H9 (cell line): Measurements from ENCODE around the gene MTCP1. TPM values are rescaled to one million over a fixed set of nuclear protein-coding genes. Genes with fewer than 3 reads are reported as not detected.
A peak's percentile ranks its signal among the peaks of the same experiment; 100 is the strongest.

Source experiments
- DNase-seq: peaks from one replicate; pipeline ENCODE4 v3.0.0-alpha.2; 2017
- H2AFZ ChIP-seq: one replicate; pipeline ENCODE4 v1.6.1; 2013; ENCODE audit warnings: mild to moderate bottlenecking, low read length, control low read depth, moderate library complexity
- H2AK5ac ChIP-seq: 2 replicates; pipeline ENCODE4 v1.6.1; 2013; ENCODE audit warnings: low read length, control low read depth, mixed read lengths; ENCODE audit not compliant: insufficient read length
- H2BK120ac ChIP-seq: one replicate; pipeline ENCODE4 v1.6.1; 2013; ENCODE audit warnings: low read depth, mild to moderate bottlenecking, low read length, control low read depth, inconsistent platforms; ENCODE audit not compliant: poor library complexity, severe bottlenecking
- H2BK12ac ChIP-seq: 2 replicates; pipeline ENCODE4 v1.6.1; 2013; ENCODE audit warnings: low read length, control low read depth, mixed read lengths, low read depth; ENCODE audit not compliant: insufficient read length
- H2BK15ac ChIP-seq: 2 replicates; pipeline ENCODE4 v1.6.1; 2013; ENCODE audit warnings: low read depth, low read length, control low read depth
- H2BK20ac ChIP-seq: one replicate; pipeline ENCODE4 v1.6.1; 2013; ENCODE audit warnings: low read depth, mild to moderate bottlenecking, low read length, control low read depth, inconsistent platforms; ENCODE audit not compliant: poor library complexity, severe bottlenecking
- H2BK5ac ChIP-seq: 2 replicates; pipeline ENCODE4 v1.6.1; 2013; ENCODE audit warnings: low read length, control low read depth, mixed read lengths; ENCODE audit not compliant: insufficient read length
- H3K14ac ChIP-seq: 2 replicates; pipeline ENCODE4 v1.6.1; 2013; ENCODE audit warnings: low read length, control low read depth; ENCODE audit not compliant: insufficient read depth
- H3K18ac ChIP-seq: 2 replicates; pipeline ENCODE4 v1.6.1; 2013; ENCODE audit warnings: low read depth, mild to moderate bottlenecking, mixed read lengths, low read length, control low read depth; ENCODE audit not compliant: insufficient read length
- H3K23ac ChIP-seq: 2 replicates; pipeline ENCODE4 v1.6.1; 2013; ENCODE audit warnings: low read length, control low read depth, mixed read lengths, low read depth; ENCODE audit not compliant: insufficient read length
- H3K23me2 ChIP-seq: 2 replicates; pipeline ENCODE4 v1.6.1; 2013; ENCODE audit warnings: low read depth, mild to moderate bottlenecking, mixed read lengths, low read length, control low read depth; ENCODE audit not compliant: insufficient read length, poor library complexity, severe bottlenecking
- H3K27ac ChIP-seq: 2 replicates; pipeline ENCODE4 v1.5.1; 2013; ENCODE audit warnings: low read length, control low read depth, mixed read lengths, low read depth; ENCODE audit not compliant: insufficient read length
- H3K27me3 ChIP-seq: 2 replicates; pipeline ENCODE4 v1.6.1; 2013; ENCODE audit warnings: low read length, control low read depth, inconsistent platforms; ENCODE audit not compliant: insufficient read depth
- H3K4ac ChIP-seq: 2 replicates; pipeline ENCODE4 v1.6.1; 2013; ENCODE audit warnings: low read depth, mild to moderate bottlenecking, control low read depth, inconsistent platforms, low read length, moderate library complexity
- H3K4me1 ChIP-seq: 2 replicates; pipeline ENCODE4 v1.6.1; 2013; ENCODE audit warnings: low read length, control low read depth, inconsistent platforms; ENCODE audit not compliant: insufficient read depth
- H3K4me2 ChIP-seq: 2 replicates; pipeline ENCODE4 v1.6.1; 2013; ENCODE audit warnings: low read length, control low read depth, mixed read lengths; ENCODE audit not compliant: insufficient read length, insufficient read depth
- H3K56ac ChIP-seq: 2 replicates; pipeline ENCODE4 v1.6.1; 2013; ENCODE audit warnings: low read depth, mild to moderate bottlenecking, mixed read lengths, low read length, control low read depth; ENCODE audit not compliant: insufficient read length
- H3K79me1 ChIP-seq: 2 replicates; pipeline ENCODE4 v1.6.1; 2013; ENCODE audit warnings: low read depth, mild to moderate bottlenecking, moderate library complexity, low read length, control low read depth, inconsistent platforms; ENCODE audit not compliant: insufficient read depth, poor library complexity, severe bottlenecking
- H3K79me2 ChIP-seq: 2 replicates; pipeline ENCODE4 v1.6.1; 2013; ENCODE audit warnings: low read length, control low read depth, inconsistent platforms; ENCODE audit not compliant: insufficient read depth
- H3K9ac ChIP-seq: 2 replicates; pipeline ENCODE4 v1.6.1; 2013; ENCODE audit warnings: low read length, control low read depth, mixed read lengths; ENCODE audit not compliant: insufficient read length; ENCODE audit errors: extremely low read depth
- H3K9me3 ChIP-seq: one replicate; pipeline ENCODE4 v1.6.1; 2013; ENCODE audit warnings: low read depth, low read length, inconsistent platforms; ENCODE audit not compliant: control insufficient read depth
- H3T11ph ChIP-seq: one replicate; pipeline ENCODE4 v1.6.1; 2013; ENCODE audit warnings: mild to moderate bottlenecking, low read length, control low read depth, inconsistent platforms
- H4K20me1 ChIP-seq: one replicate; pipeline ENCODE4 v1.6.1; 2013; ENCODE audit not compliant: control insufficient read depth, insufficient read length, insufficient read depth
- H4K5ac ChIP-seq: 2 replicates; pipeline ENCODE4 v1.6.1; 2013; ENCODE audit warnings: low read depth, mild to moderate bottlenecking, mixed read lengths, low read length, control low read depth; ENCODE audit not compliant: insufficient read length
- H4K8ac ChIP-seq: replicated peaks from 2 replicates; pipeline ENCODE4 v1.6.1; 2013; ENCODE audit warnings: low read length, control low read depth, mixed read lengths, low read depth; ENCODE audit not compliant: insufficient read length
- H4K91ac ChIP-seq: 2 replicates; pipeline ENCODE4 v1.6.1; 2013; ENCODE audit warnings: low read depth, mild to moderate bottlenecking, moderate library complexity, mixed read lengths, low read length, control low read depth; ENCODE audit not compliant: insufficient read length
- H3K27ac Mint-ChIP-seq, 3 experiments: 2 replicates in 2 of 3; 3 replicates in 1 of 3; pipeline ENCODE4 v1.8.0; 2020 to 2021; ENCODE audit warnings: mixed read lengths in 3 of 3, mild to moderate bottlenecking in 1 of 3, moderate library complexity in 1 of 3
- H3K27me3 Mint-ChIP-seq: 2 replicates; pipeline ENCODE4 v1.8.0; 2021; ENCODE audit warnings: low read depth, mild to moderate bottlenecking, moderate library complexity, mixed read lengths
- H3K36me3 Mint-ChIP-seq, 3 experiments: 2 replicates in 2 of 3; 3 replicates in 1 of 3; pipeline ENCODE4 v1.8.0; 2020 to 2021; ENCODE audit warnings: low read depth in 3 of 3, mixed read lengths in 3 of 3; ENCODE audit not compliant: insufficient read depth in 1 of 3
- H3K4me1 Mint-ChIP-seq, 2 experiments: 2 replicates each; pipeline ENCODE4 v1.8.0; 2020; ENCODE audit warnings: mixed read lengths in 2 of 2
- H3K4me3 Mint-ChIP-seq, 2 experiments: 2 replicates in 1 of 2; 3 replicates in 1 of 2; pipeline ENCODE4 v1.8.0; 2020 to 2021; ENCODE audit warnings: mild to moderate bottlenecking in 2 of 2, mixed read lengths in 2 of 2, moderate library complexity in 1 of 2
- H3K9me3 Mint-ChIP-seq, 2 experiments: 2 replicates in 1 of 2; 3 replicates in 1 of 2; pipeline ENCODE4 v1.8.0; 2020; ENCODE audit warnings: mild to moderate bottlenecking in 2 of 2, mixed read lengths in 2 of 2, moderate library complexity in 1 of 2
- CTCF ChIP-seq: fragments of 200-600 bp; sonication (generic); conservative IDR thresholded peaks from 3 replicates; pipeline ENCODE4 v1.8.0; 2021; ENCODE audit warnings: antibody characterized with exemption, mild to moderate bottlenecking
- whole genome bisulfite sequencing: extraction: QIAGEN DNeasy Blood & Tissue Kit; methylation state at CpG from one replicate; pipeline ENCODE4 v1.1.7; 2013; ENCODE audit warnings: missing lambda C conversion rate, low lambda C conversion rate, mixed read lengths; ENCODE audit not compliant: insufficient read length; ENCODE audit errors: extremely low coverage; 5-methylcytosine and 5-hydroxymethylcytosine counted together
- total RNA-seq: library from RNA; stranded (reverse); gene quantifications from 2 replicates; pipeline ENCODE4 v1.2.1, GENCODE V29; 2021

Gene MTCP1
- total RNA-seq, 1 experiment from 2014 or later = 21.4 TPM

DNA sequence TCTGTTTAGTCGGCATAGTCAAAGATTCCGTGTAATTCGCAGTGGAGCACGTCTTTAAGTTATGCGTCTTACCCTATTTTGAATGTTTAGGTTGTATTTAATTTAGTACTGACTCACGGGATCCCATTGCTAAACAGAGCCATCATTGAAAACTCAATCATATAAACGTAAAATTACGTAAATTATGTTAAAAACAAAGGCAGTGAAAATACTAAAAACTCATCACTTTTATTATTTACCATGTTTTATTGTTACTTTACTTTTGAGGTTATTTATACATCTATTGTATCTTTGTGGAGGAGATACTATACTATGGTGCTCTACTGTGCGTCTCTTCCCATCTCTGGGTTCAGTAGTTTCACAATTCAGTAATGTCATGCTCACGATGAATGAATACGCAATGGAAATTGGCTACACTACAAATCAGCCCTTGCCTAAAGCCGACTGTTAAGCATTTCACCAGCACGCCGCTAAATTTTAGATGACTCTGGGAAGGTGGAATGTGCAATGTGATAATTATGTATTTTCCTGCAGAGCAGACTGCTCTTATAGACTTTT lies 43.3 kb downstream of the MTCP1 start:
- Histone ChIP-seq H2AFZ (no peak overlapping the region), H3K79me1 (no peaks in the 10 kb centered on the region), H3K79me2 (no peaks in the 10 kb centered on the region), H3K14ac (peak overlapping the region; percentile 39; the same call in 1 of the 2 replicates), H4K8ac (no peak overlapping the region), H4K20me1 (no peaks in the 10 kb centered on the region), H3K4me1 (no peaks in the 10 kb centered on the region), H3K9me3 (peaks cover 26% of the 10 kb centered on the region), H2BK12ac (no peak overlapping the region), H2BK15ac (no peak overlapping the region), H3T11ph (no peak overlapping the region), H3K9ac (peak overlapping the region; percentile 79), H2BK20ac (no peak overlapping the region), H4K91ac (no peak overlapping the region), H3K4ac (no peak overlapping the region; the same call in 1 of the 2 replicates), H2BK120ac (no peak overlapping the region), H3K27me3 (no peaks in the 10 kb centered on the region), H3K27ac (no peak overlapping the region), H2AK5ac (no peak overlapping the region), H3K23me2 (no peaks in the 10 kb centered on the region), H2BK5ac (no peak overlapping the region), H3K56ac (no peak overlapping the region), H4K5ac (peak overlapping the region; percentile 75), H3K23ac (no peak overlapping the region), H3K18ac (peak overlapping the region; percentile 85), H3K4me2 (peak overlapping the region; percentile 87)
- Mint-ChIP-seq H3K36me3 (peaks cover 3 to 7% (median 4%) of the 10 kb centered on the region in 3 experiments; a peak in 5 of 7 replicates), H3K27me3 (no peaks in the 10 kb centered on the region), H3K4me3 (peak overlapping the region; percentile 78 to 87), H3K9me3 (peaks cover 58 to 62% of the 10 kb centered on the region in 2 experiments), H3K4me1 (peaks cover 4 to 6% of the 10 kb centered on the region in 2 experiments), H3K27ac (peak overlapping the region in 1 of 3 experiments; percentile 90; a peak in 3 of 7 replicates)
- DNase-seq = no peak
- no peak for TF ChIP-seq CTCF
- no CpG with 5 or more reads among the region's 14 CpGs for WGBS
